Suppressor macrophage (primary cell): ENCODE data around the gene MED12L.

ENCODE experiments used
- DNase-seq, 4 experiments: peaks; one replicate each; pipeline ENCODE4 v3.0.0-alpha.2; 2020 to 2022

MED12L gene

GRCh38 chr3:151328298-151328995, 243.0 kb downstream of the MED12L start:
- peak in 3 of 4 experiments; percentile 44 to 64 (median 55) for DNase-seq

- DNase-seq: peak; percentile 38 to 79 (median 62)
Observed at GRCh38 chr3:151329363-151329762, 243.9 kb downstream of the MED12L start, which contains the start of gene P2RY13. Gene P2RY13, minus strand, starts transcription at chr3:151329549. Its CDS starts 21 bp downstream, at chr3:151329528.

- DNase-seq: peak in 3 of 4 experiments; percentile 13 to 47 (median 46)
Observed at GRCh38 chr3:151330379-151330778, 244.9 kb downstream of the MED12L start.

- peak; percentile 47 to 85 (median 66) for DNase-seq
Observed at GRCh38 chr3:151330899-151331298, 245.4 kb downstream of the MED12L start.

- DNase-seq: peak; percentile 23 to 54 (median 50)
Observed at GRCh38 chr3:151331696-151332095, 246.2 kb downstream of the MED12L start.

- peak in 1 of 4 experiments; percentile 20 for DNase-seq
Observed at GRCh38 chr3:151345859-151346258, 260.4 kb downstream of the MED12L start.

GRCh38 chr3:151346292-151346691, 260.8 kb downstream of the MED12L start:
- DNase-seq: peak; percentile 62 to 89 (median 78)

GRCh38 chr3:151347432-151347831, 262.0 kb downstream of the MED12L start:
- DNase-seq: peak; percentile 77 to 93 (median 88)

GRCh38 chr3:151350656-151351055, 265.2 kb downstream of the MED12L start:
- peak in 2 of 4 experiments; percentile 20 to 40 for DNase-seq

GRCh38 chr3:151351219-151351618, 265.8 kb downstream of the MED12L start:
- peak; percentile 37 to 79 (median 60) for DNase-seq

- peak in 1 of 4 experiments; percentile 49 for DNase-seq
Observed at GRCh38 chr3:151351648-151352047, 266.2 kb downstream of the MED12L start.

GRCh38 chr3:151356794-151357462, 271.5 kb downstream of the MED12L start:
- DNase-seq: peak in 3 of 4 experiments; percentile 23 to 42 (median 28)

- no peak for DNase-seq
Observed at GRCh38 chr3:151357463-151357850, 272.0 kb downstream of the MED12L start.

- peak; percentile 64 to 82 (median 74) for DNase-seq
Observed at GRCh38 chr3:151362751-151363174, 277.3 kb downstream of the MED12L start.

GRCh38 chr3:151366993-151367392, 281.5 kb downstream of the MED12L start:
- DNase-seq: no peak

- DNase-seq: no peak
Observed at GRCh38 chr3:151367448-151367847, 282.0 kb downstream of the MED12L start.

GRCh38 chr3:151371526-151371925, 286.1 kb downstream of the MED12L start:
- DNase-seq: no peak

GRCh38 chr3:151372063-151372820, 286.8 kb downstream of the MED12L start:
- no peak for DNase-seq

GRCh38 chr3:151377768-151378385, 292.4 kb downstream of the MED12L start:
- no peak for DNase-seq

GRCh38 chr3:151379083-151379734, 293.7 kb downstream of the MED12L start:
- peak in 3 of 4 experiments; percentile 31 to 50 (median 43) for DNase-seq

- peak in 2 of 4 experiments; percentile 17 to 26 for DNase-seq
Observed at GRCh38 chr3:151382671-151383070, 297.2 kb downstream of the MED12L start.

GRCh38 chr3:151383111-151383510, 297.6 kb downstream of the MED12L start:
- DNase-seq: no peak
